ENCODE results near the gene TMEM62. TPM values are rescaled to one million over a fixed set of nuclear protein-coding genes. Genes with fewer than 3 reads are reported as not detected.

Gene TMEM62
- polyA plus RNA-seq, 1 donor from 2014 or later, result 8.7 TPM

DNA sequence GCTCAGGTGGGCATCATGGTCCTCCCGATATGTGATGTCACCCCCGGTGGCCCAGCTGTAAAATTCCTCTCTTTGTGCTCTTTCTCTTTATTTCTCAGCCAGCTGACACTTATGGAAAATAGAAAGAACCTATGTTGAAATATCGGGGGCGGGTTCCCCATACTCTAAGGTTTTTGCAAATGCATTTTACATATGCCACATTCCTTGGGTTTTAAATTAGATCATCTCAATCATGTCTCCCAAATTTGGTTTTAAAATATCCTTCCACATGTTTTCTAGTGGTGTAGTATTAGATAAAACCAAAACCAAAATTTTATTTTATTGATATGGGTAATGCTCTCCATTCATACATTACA, 4.4 kb upstream of the TMEM62 start:
- Histone ChIP-seq H2AFZ (ENCODE audit: low read depth, low read length) (no peak overlapping the region), H3K9me2 (ENCODE audit: insufficient read depth, low read length) (no peaks in the 10 kb centered on the region)
- no peak for TF ChIP-seq POLR2AphosphoS5 (IDR thresholded peaks at IDR 0.05)
- TF ChIP-seq CTCF (IDR thresholded peaks at IDR 0.05; ENCODE audit: poor library complexity, severe bottlenecking), result no peak
- TF ChIP-seq MXI1 (conservative IDR thresholded peaks at IDR 0.05; ENCODE audit: poor library complexity, severe bottlenecking), result no peak
- no peak for TF ChIP-seq EZH2 (IDR thresholded peaks at IDR 0.05; ENCODE audit: borderline replicate concordance, insufficient read depth, low read length, poor library complexity, severe bottlenecking)
- TF ChIP-seq RAD21 (conservative IDR thresholded peaks at IDR 0.05), result no peak
- no peak for TF ChIP-seq TAF1 (IDR thresholded peaks at IDR 0.05; ENCODE audit: low read depth)
- TF ChIP-seq EP300 (conservative IDR thresholded peaks at IDR 0.05; ENCODE audit: poor library complexity, severe bottlenecking), result no peak
- no peak for TF ChIP-seq REST (IDR thresholded peaks at IDR 0.05; ENCODE audit: borderline replicate concordance)
- no peak for TF ChIP-seq SMC3 (conservative IDR thresholded peaks at IDR 0.05; ENCODE audit: poor library complexity)

GRCh38 chr15:43132830-43133429, 456 bp upstream of the TMEM62 start:
- no peaks in the 10 kb centered on the region for H3K79me2 ChIP-seq (replicated peaks; ENCODE audit: insufficient read depth, low read length)
- no peak overlapping the region for H3K27ac ChIP-seq (ENCODE audit: low read length)
- peak overlapping the region; percentile 38 for H2AFZ ChIP-seq (ENCODE audit: low read depth, low read length)
- H3K4me3 ChIP-seq (ENCODE audit: low read length), result peak overlapping the region; percentile 70
- H3K27me3 ChIP-seq (ENCODE audit: insufficient read depth, low read depth, low read length), result peaks cover 16% of the 10 kb centered on the region
- peak overlapping the region; percentile 58 for H3K9ac ChIP-seq (ENCODE audit: low read length)
- H3F3A ChIP-seq (ENCODE audit: insufficient read depth, low read length, poor library complexity, severe bottlenecking), result no peaks in the 10 kb centered on the region
- H3K9me2 ChIP-seq (ENCODE audit: insufficient read depth, low read length), result no peaks in the 10 kb centered on the region
- H3K4me2 ChIP-seq (ENCODE audit: low read length), result peak overlapping the region; percentile 59
- TF ChIP-seq EP300 (conservative IDR thresholded peaks at IDR 0.05; ENCODE audit: poor library complexity, severe bottlenecking), result no peak
- no peak for TF ChIP-seq RAD21 (conservative IDR thresholded peaks at IDR 0.05)
- no peak for TF ChIP-seq REST (IDR thresholded peaks at IDR 0.05; ENCODE audit: borderline replicate concordance)
- TF ChIP-seq EZH2 (IDR thresholded peaks at IDR 0.05; ENCODE audit: borderline replicate concordance, insufficient read depth, low read length, poor library complexity, severe bottlenecking), result no peak
- TF ChIP-seq POLR2AphosphoS5 (IDR thresholded peaks at IDR 0.05), result no peak
- TF ChIP-seq MXI1 (conservative IDR thresholded peaks at IDR 0.05; ENCODE audit: poor library complexity, severe bottlenecking), result no peak
- TF ChIP-seq SMC3 (conservative IDR thresholded peaks at IDR 0.05; ENCODE audit: poor library complexity), result no peak
- TF ChIP-seq TAF1 (IDR thresholded peaks at IDR 0.05; ENCODE audit: low read depth), result no peak
- TF ChIP-seq CTCF (IDR thresholded peaks at IDR 0.05; ENCODE audit: poor library complexity, severe bottlenecking), result no peak
- no peaks in the 10 kb centered on the region for H3K36me3 ChIP-seq (ENCODE audit: insufficient read depth, low read length)
- no peaks in the 10 kb centered on the region for H3K9me3 ChIP-seq (ENCODE audit: low read length)
- no peaks in the 10 kb centered on the region for H4K20me1 ChIP-seq (ENCODE audit: insufficient read depth)

More for the DNA sequence above, 4.4 kb upstream of the TMEM62 start:
- Histone ChIP-seq H3K27me3 (ENCODE audit: insufficient read depth, low read depth, low read length) (peaks cover 12% of the 10 kb centered on the region), H3K27ac (ENCODE audit: low read length) (no peak overlapping the region), H4K20me1 (ENCODE audit: insufficient read depth) (no peaks in the 10 kb centered on the region), H3K9ac (ENCODE audit: low read length) (no peak overlapping the region), H3K9me3 (ENCODE audit: low read length) (no peaks in the 10 kb centered on the region), H3K79me2 (replicated peaks; ENCODE audit: insufficient read depth, low read length) (no peaks in the 10 kb centered on the region), H3K4me2 (ENCODE audit: low read length) (no peak overlapping the region), H3F3A (ENCODE audit: insufficient read depth, low read length, poor library complexity, severe bottlenecking) (no peaks in the 10 kb centered on the region), H3K4me3 (ENCODE audit: low read length) (no peak overlapping the region), H3K36me3 (ENCODE audit: insufficient read depth, low read length) (no peaks in the 10 kb centered on the region)
